GM12865 (cell line): ENCODE results near the gene USP38.

Experiments
- DNase-seq: peaks from one replicate; pipeline ENCODE4 v3.0.0; 2010; ENCODE audit warnings: low read depth
- H3K4me3 ChIP-seq: 2 replicates; pipeline ENCODE4 v1.5.1; 2011; ENCODE audit warnings: mild to moderate bottlenecking, low read depth, low read length, control low read depth
- CTCF ChIP-seq: IDR thresholded peaks from 2 replicates; pipeline ENCODE4 v1.5.1; 2011; ENCODE audit warnings: low read length, control low read depth, low read depth, inconsistent platforms; ENCODE audit not compliant: insufficient read depth; ENCODE audit errors: missing control alignments

The USP38 gene

GRCh38 chr4:143188136-143189088 is 3.7 kb downstream of the USP38 start:
- no peak for TF ChIP-seq CTCF
- no peak for DNase-seq
- H3K4me3 ChIP-seq = peak overlapping the region; percentile 87

GRCh38 chr4:143189528-143189927 is 4.8 kb downstream of the USP38 start:
- no peak for TF ChIP-seq CTCF
- peak overlapping the region; percentile 87 for H3K4me3 ChIP-seq
- DNase-seq = peak; percentile 34

GRCh38 chr4:143195581-143195980 is 10.9 kb downstream of the USP38 start:
- DNase-seq = no peak
- H3K4me3 ChIP-seq = no peak overlapping the region
- TF ChIP-seq CTCF = no peak

GRCh38 chr4:143196323-143196722 is 11.6 kb downstream of the USP38 start:
- no peak for TF ChIP-seq CTCF
- no peak overlapping the region for H3K4me3 ChIP-seq
- DNase-seq = no peak

- H3K4me3 ChIP-seq = no peak overlapping the region
- TF ChIP-seq CTCF = no peak
- DNase-seq = no peak
Measured at GRCh38 chr4:143199503-143199902, 14.8 kb downstream of the USP38 start.

- H3K4me3 ChIP-seq = no peak overlapping the region
- no peak for DNase-seq
- TF ChIP-seq CTCF = no peak
Measured at GRCh38 chr4:143202824-143203223, 18.1 kb downstream of the USP38 start.
